Duodenal mucosa (tissue), 2 donors: ENCODE measurements around the gene IDUA.
"Not testable (repeated sequence)": the region's sequence is repeated elsewhere in the genome, so short reads cannot be mapped to it uniquely, and the experiment has no call there.

Experiments used
- H3K27ac ChIP-seq: one replicate; pipeline ENCODE4 v1.7.0; 2013; ENCODE audit warnings: low read depth, low read length
- H3K27me3 ChIP-seq, 2 donors: one replicate each; pipeline ENCODE4 v1.7.0; 2013; ENCODE audit warnings: low read length in 2 of 2, control low read depth in 1 of 2; ENCODE audit not compliant: insufficient read depth in 2 of 2, control insufficient read depth in 1 of 2
- H3K36me3 ChIP-seq, 2 donors: one replicate each; pipeline ENCODE4 v1.7.0; 2013; ENCODE audit warnings: low read length in 2 of 2, control low read depth in 1 of 2; ENCODE audit not compliant: insufficient read depth in 2 of 2, control insufficient read depth in 1 of 2
- H3K4me1 ChIP-seq, 2 donors: one replicate each; pipeline ENCODE4 v1.7.0; 2013; ENCODE audit warnings: low read length in 2 of 2, control low read depth in 1 of 2; ENCODE audit not compliant: insufficient read depth in 2 of 2, control insufficient read depth in 1 of 2
- H3K4me3 ChIP-seq, 2 donors: one replicate each; pipeline ENCODE4 v1.7.0; 2013; ENCODE audit warnings: low read length in 2 of 2, low read depth in 1 of 2
- H3K9ac ChIP-seq, 2 donors: one replicate each; pipeline ENCODE4 v1.7.0; 2013; ENCODE audit warnings: low read length in 2 of 2, low read depth in 1 of 2
- H3K9me3 ChIP-seq, 2 donors: one replicate each; pipeline ENCODE4 v1.7.0; 2013; ENCODE audit warnings: low read length in 2 of 2, control low read depth in 1 of 2; ENCODE audit not compliant: control insufficient read depth in 1 of 2

IDUA gene

DNA sequence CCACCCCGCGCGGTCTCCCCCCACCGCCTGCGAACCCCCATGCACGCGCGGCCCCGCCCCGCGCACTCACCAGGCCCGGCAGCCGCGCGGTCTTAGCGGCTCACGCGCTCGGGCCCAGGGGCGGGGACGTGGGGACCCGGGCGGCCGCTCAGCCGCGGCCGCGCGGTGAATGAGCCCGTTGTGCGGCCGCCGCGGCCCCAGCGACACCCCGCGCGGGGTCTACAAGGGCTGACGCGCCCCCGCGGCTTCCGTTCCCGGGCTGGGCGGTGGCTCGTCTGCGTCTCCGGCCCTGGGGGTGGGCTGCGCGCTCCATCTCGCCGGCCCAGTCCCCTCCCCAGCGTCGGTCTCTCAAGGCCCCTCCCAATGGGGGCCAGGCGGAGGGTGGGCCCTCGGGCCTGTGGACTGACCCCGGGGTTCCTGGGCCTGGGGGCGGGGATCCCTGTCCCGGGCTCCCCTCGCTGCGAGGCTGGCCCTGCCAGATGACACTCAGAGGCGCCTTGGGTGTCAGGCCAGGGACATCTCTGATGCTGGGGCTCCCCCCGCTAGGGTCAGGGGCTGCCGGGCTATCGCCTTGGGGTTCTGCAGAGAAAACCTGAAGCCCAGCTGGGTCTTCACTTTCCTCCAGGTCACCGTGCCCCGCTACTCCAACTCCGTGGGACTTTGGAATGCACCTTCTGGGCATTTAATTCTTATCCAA lies 10.7 kb downstream of the IDUA start:
- no peaks in the 10 kb centered on the region for H3K36me3 ChIP-seq
- H3K9ac ChIP-seq, result no peak overlapping the region
- H3K4me3 ChIP-seq, result no peak overlapping the region
- peaks cover 11 to 28% of the 10 kb centered on the region in 2 donors for H3K4me1 ChIP-seq
- peaks cover 39 to 53% of the 10 kb centered on the region in 2 donors for H3K27me3 ChIP-seq
- no peaks in the 10 kb centered on the region for H3K9me3 ChIP-seq
- no peak overlapping the region for H3K27ac ChIP-seq

- no peaks in the 10 kb centered on the region for H3K36me3 ChIP-seq
- no peak overlapping the region for H3K27ac ChIP-seq
- no peak overlapping the region for H3K4me3 ChIP-seq
- H3K9me3 ChIP-seq, result no peaks in the 10 kb centered on the region
- peaks cover 39 to 57% of the 10 kb centered on the region in 2 donors for H3K27me3 ChIP-seq
- H3K4me1 ChIP-seq, result peaks cover 7 to 22% of the 10 kb centered on the region in 2 donors
- H3K9ac ChIP-seq, result no peak overlapping the region
Measured at GRCh38 chr4:998096-998691, 11.3 kb downstream of the IDUA start.

DNA sequence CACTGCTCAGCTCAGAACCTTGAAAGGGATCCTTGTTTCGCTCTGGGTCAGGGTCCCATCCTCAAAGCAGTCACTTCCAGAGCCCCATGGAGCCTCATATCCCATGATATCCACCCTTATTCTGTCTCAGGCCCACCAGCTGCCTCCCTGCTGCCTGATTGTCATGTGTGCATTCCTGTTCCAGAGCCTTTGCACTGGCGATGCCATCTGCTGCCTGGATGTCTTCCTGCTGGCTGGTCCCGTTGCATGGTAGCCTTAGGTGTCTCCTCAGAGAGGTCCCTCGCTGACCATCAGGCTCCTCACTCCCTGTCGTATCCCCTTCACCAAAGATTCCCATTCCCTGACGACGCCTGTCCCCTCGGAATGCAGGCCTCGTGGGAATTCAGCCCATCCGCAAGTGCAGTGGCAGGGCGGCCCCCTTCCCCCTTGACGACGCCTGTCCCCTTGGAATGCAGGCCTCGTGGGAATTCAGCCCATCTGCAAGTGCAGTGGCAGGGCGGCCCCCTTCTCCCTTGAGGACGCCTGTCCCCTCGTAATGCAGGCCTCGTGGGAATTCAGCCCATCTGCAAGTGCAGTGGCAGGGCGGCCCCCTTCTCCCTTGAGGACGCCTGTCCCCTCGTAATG lies 12.5 kb downstream of the IDUA start:
- not testable (repeated sequence) for H3K9ac ChIP-seq, H3K36me3 ChIP-seq, H3K4me3 ChIP-seq, H3K27ac ChIP-seq, H3K9me3 ChIP-seq
- Histone ChIP-seq H3K27me3 (peaks cover 46 to 68% of the 10 kb centered on the region in 2 donors), H3K4me1 (peaks cover 7 to 16% of the 10 kb centered on the region in 2 donors)

- no peak overlapping the region for H3K4me3 ChIP-seq
- H3K36me3 ChIP-seq, result no peaks in the 10 kb centered on the region
- peaks cover 46 to 73% of the 10 kb centered on the region in 2 donors for H3K27me3 ChIP-seq
- no peak overlapping the region for H3K9ac ChIP-seq
- H3K4me1 ChIP-seq, result peaks cover 7 to 16% of the 10 kb centered on the region in 2 donors
- no peak overlapping the region for H3K27ac ChIP-seq
- no peaks in the 10 kb centered on the region for H3K9me3 ChIP-seq
Measured at GRCh38 chr4:999882-1000425, 13.1 kb downstream of the IDUA start.

- peaks cover 6 to 16% of the 10 kb centered on the region in 2 donors for H3K4me1 ChIP-seq
- no peak overlapping the region for H3K27ac ChIP-seq
- H3K27me3 ChIP-seq, result peaks cover 53 to 80% of the 10 kb centered on the region in 2 donors
- H3K9ac ChIP-seq, result no peak overlapping the region
- H3K9me3 ChIP-seq, result no peaks in the 10 kb centered on the region
- no peaks in the 10 kb centered on the region for H3K36me3 ChIP-seq
- no peak overlapping the region for H3K4me3 ChIP-seq
Measured at GRCh38 chr4:1000686-1001260, 13.9 kb downstream of the IDUA start.

DNA sequence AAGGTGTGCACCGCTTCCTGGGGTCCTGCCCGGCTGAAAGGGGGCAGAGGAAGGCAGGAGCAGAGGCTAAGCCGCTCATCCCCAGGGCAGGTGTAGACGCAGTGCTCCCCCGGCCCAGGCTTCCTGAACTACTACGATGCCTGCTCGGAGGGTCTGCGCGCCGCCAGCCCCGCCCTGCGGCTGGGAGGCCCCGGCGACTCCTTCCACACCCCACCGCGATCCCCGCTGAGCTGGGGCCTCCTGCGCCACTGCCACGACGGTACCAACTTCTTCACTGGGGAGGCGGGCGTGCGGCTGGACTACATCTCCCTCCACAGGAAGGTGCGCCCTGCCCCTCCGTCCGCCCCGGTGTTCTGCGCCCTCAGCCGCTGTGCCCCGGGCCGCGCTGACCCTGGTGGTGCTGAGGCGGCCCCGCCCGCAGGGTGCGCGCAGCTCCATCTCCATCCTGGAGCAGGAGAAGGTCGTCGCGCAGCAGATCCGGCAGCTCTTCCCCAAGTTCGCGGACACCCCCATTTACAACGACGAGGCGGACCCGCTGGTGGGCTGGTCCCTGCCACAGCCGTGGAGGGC lies 14.8 kb downstream of the IDUA start:
- Histone ChIP-seq H3K27ac (no peak overlapping the region), H3K9ac (no peak overlapping the region), H3K36me3 (no peaks in the 10 kb centered on the region), H3K27me3 (peaks cover 54 to 76% of the 10 kb centered on the region in 2 donors), H3K4me3 (no peak overlapping the region), H3K9me3 (no peaks in the 10 kb centered on the region), H3K4me1 (peaks cover 4 to 13% of the 10 kb centered on the region in 2 donors)

GRCh38 chr4:1002131-1002630 lies 15.3 kb downstream of the IDUA start:
- Histone ChIP-seq H3K9me3 (no peaks in the 10 kb centered on the region), H3K27me3 (peaks cover 59 to 77% of the 10 kb centered on the region in 2 donors), H3K9ac (no peak overlapping the region), H3K36me3 (no peaks in the 10 kb centered on the region), H3K27ac (no peak overlapping the region), H3K4me3 (no peak overlapping the region), H3K4me1 (peaks cover 4 to 13% of the 10 kb centered on the region in 2 donors)

GRCh38 chr4:1002631-1003251 lies 15.9 kb downstream of the IDUA start:
- H3K36me3 ChIP-seq, result no peaks in the 10 kb centered on the region
- no peak overlapping the region for H3K4me3 ChIP-seq
- H3K9ac ChIP-seq, result no peak overlapping the region
- H3K27me3 ChIP-seq, result peaks cover 61 to 79% of the 10 kb centered on the region in 2 donors
- no peaks in the 10 kb centered on the region for H3K9me3 ChIP-seq
- H3K27ac ChIP-seq, result no peak overlapping the region
- H3K4me1 ChIP-seq, result peaks cover 4 to 13% of the 10 kb centered on the region in 2 donors

DNA sequence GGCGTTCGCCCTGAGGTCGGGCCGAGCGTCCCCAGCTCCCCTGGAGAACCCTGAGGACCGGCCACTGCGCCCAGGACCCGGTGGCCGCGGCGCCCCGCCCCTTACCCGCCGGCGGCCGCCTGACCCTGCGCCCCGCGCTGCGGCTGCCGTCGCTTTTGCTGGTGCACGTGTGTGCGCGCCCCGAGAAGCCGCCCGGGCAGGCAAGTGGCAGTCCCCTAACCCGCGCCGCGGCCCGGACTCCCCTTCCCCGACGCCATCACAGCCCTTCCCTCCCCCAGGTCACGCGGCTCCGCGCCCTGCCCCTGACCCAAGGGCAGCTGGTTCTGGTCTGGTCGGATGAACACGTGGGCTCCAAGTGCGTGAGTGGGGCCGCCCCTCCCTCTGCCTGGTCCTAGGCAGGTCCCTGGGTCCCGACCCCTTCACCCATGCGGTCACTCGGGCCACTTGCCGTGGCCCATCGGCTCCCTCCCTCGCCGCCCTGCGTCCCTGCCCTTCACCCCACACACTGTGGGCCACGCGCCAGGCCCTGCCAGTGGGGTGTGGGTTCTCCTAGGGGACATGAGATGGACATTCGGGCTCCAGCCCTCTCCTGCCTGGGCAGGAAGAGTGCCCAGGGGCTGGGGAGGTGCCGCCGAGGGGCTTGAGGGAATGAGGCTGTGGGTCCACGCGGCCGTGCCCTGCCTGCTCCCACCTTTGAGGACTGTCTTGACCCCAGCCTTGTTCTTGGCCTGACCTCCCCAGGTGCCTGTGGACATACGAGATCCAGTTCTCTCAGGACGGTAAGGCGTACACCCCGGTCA lies 16.6 kb downstream of the IDUA start:
- Histone ChIP-seq H3K9me3 (no peaks in the 10 kb centered on the region), H3K4me3 (no peak overlapping the region), H3K27ac (no peak overlapping the region), H3K9ac (no peak overlapping the region), H3K4me1 (peaks cover 0 to 7% of the 10 kb centered on the region in 2 donors), H3K27me3 (peaks cover 60 to 76% of the 10 kb centered on the region in 2 donors), H3K36me3 (no peaks in the 10 kb centered on the region)
